Uterus (tissue), 2 donors: Measurements from ENCODE around the gene MAP1B.

Source experiments
- CTCF ChIP-seq, 4 experiments: fragments of 200-600 bp in 2 of 4; fragments of 450-650 bp in 2 of 4; sonication (generic) in 2 of 4; IDR thresholded peaks; one replicate each; pipeline ENCODE4 v1.5.1; 2016 to 2019; ENCODE audit warnings: antibody characterized with exemption in 4 of 4, mild to moderate bottlenecking in 2 of 4, moderate library complexity in 1 of 4
- POLR2A ChIP-seq, 2 donors: fragments of 450-650 bp; IDR thresholded peaks; one replicate each; pipeline ENCODE4 v1.6.1; 2016; ENCODE audit warnings: antibody characterized with exemption in 2 of 2, mild to moderate bottlenecking in 1 of 2, moderate library complexity in 1 of 2

- no peak for TF ChIP-seq CTCF (IDR thresholded peaks at IDR 0.05)
- TF ChIP-seq POLR2A (IDR thresholded peaks at IDR 0.05), result no peak
Measured at GRCh38 chr5:72125271-72125940, 18.1 kb downstream of the MAP1B start.
